ENCODE data around the gene NNT. TPM values are rescaled to one million over a fixed set of nuclear protein-coding genes. Genes with fewer than 3 reads are reported as not detected.

The NNT gene
- total RNA-seq, 1 donor from 2014 or later, result 38.1 TPM

GRCh38 chr5:43753069-43753468 lies 150.1 kb downstream of the NNT start:
- ATAC-seq (no peak), DNase-seq (ENCODE audit: low spot score) (no peak)
- intact Hi-C loops (cut with DNase I), result no loop called here

Other genes starting within 250 kb of the NNT start
- gene CCL28, start 190.8 kb upstream of the NNT start, total RNA-seq, result 10.4 TPM
- 12.1 TPM for gene TMEM267, start 119.3 kb upstream of the NNT start, total RNA-seq
- 1.5 TPM for gene C5orf34, start 88.0 kb upstream of the NNT start, total RNA-seq
- gene PAIP1, start 46.1 kb upstream of the NNT start, total RNA-seq, result 64.1 TPM